Measurements from ENCODE around the gene RASSF8.

DNA sequence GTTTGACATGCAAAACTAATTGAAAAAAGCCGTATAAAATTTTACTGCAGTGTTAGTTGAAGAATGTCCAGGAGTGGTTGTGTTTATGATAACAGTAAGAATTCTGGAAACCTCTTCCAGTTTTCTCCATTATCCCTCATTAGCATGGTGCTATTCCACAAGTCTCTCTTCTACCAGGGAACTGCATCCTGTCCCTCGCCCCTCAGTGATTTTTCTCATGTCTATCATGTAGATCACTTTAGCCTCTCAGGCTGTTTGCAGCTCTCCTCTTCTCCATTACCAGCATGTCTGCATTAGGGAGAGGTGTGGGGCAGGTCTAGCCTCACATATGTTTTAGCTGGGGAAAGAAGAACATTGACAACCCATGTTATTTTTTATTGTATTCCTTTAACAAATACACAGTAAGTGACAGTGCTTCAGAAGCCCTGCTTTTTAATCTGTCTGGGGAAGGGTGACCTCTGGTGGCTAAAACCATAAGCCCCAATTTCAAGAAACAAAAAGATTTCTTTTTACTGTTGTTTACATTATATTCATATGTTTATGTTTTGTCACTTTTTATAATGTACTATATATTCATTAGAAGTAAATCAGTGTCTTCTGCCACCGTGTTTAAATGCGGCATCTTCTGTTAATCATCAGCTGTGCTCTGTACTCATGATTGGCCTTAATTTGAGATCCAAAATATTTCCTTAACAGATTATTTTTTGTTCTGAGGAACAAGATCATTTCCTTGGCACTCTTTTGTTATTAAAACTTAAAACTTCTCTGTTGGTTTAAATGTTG is 70.7 kb downstream of the RASSF8 start:
- TF ChIP-seq CTCF (IDR thresholded peaks at IDR 0.05; ENCODE audit: low read length) (peak; percentile 77), EZH2phosphoT487 (IDR thresholded peaks at IDR 0.05; ENCODE audit: low read length) (no peak), EZH2 (optimal IDR thresholded peaks at IDR 0.05; ENCODE audit: low read depth, low read length) (no peak)

Measured in MM.1S (cell line).